LHCN-M2 (cell line): ENCODE data around the gene ASIC4. TPM values are rescaled to one million over a fixed set of nuclear protein-coding genes. Genes with fewer than 3 reads are reported as not detected.

Experiments used
- DNase-seq: peaks from one replicate; pipeline ENCODE4 v3.0.0-alpha.2; 2012; ENCODE audit warnings: low read depth
- polyA plus RNA-seq: library from polyadenylated mRNA; unstranded; fragments of >200 nt; gene quantifications from one replicate; pipeline ENCODE4 v1.2.1, GENCODE V29; 2012; ENCODE audit warnings: missing spikeins
- total RNA-seq: library from RNA; depleted of rRNA; stranded (reverse); fragments of >200 nt; gene quantifications from 2 replicates; pipeline ENCODE4 v1.2.3, GENCODE V29; 2014; rRNA removed

ASIC4 gene
- total RNA-seq: not detected in 2 replicates
- 0.04 TPM for polyA plus RNA-seq

- no peak for DNase-seq
Measured at GRCh38 chr2:219514196-219514761, at the start of gene ASIC4. Gene ASIC4 (plus strand): TSS chr2:219514482. CDS start chr2:219514725, 243 bp downstream.

DNA sequence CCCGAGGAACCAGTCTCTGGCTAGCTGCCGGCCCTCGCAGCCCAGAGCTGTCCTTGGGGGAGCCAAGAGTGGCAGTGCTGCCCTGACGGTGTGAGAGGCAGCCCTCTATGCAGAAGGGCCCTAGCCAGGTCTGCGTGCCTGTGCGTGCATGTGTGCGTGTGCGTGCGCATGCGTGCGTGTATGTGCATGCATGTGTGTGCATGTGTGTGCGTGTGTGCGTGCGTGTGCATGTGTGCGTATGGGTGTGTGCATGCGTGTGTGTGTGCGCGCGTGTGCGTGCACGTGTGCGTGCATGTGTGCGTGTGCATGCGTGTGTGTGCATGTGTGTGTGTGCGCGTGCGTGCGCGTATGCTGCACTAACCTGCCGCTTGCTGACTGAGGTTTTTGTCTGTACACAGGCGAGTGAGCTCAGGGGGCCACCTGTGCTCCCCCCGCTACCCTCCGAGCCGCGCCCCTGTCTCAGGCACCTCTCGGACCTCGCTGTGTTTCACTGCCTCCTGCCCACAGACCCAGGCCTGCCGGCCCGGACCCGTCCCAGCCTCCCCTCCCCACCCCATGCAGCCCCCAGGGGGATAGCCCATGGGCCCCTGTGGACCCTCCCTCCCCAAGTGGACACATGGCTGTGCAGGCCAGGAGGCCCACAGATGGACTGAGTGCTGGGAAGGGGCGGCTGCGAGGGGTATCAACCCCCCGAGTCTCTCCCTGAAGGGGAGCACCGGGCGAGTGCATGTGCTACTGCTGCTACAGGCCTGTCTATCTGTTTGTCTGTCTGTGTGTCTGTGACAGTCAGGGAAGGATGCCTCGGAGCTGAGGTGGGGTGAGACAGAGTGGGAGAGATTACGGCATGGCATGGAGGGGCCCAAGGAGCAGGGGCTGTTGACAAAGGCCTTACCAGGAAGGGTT, 48.4 kb upstream of the ASIC4 start:
- DNase-seq: no peak

GRCh38 chr2:219466816-219467735, 47.2 kb upstream of the ASIC4 start:
- no peak for DNase-seq

- no peak for DNase-seq
Measured at GRCh38 chr2:219467736-219468075, 46.6 kb upstream of the ASIC4 start.

GRCh38 chr2:219468410-219469185, 45.7 kb upstream of the ASIC4 start:
- DNase-seq: no peak

GRCh38 chr2:219469186-219469724, 45.0 kb upstream of the ASIC4 start:
- DNase-seq: peak; percentile 63

DNA sequence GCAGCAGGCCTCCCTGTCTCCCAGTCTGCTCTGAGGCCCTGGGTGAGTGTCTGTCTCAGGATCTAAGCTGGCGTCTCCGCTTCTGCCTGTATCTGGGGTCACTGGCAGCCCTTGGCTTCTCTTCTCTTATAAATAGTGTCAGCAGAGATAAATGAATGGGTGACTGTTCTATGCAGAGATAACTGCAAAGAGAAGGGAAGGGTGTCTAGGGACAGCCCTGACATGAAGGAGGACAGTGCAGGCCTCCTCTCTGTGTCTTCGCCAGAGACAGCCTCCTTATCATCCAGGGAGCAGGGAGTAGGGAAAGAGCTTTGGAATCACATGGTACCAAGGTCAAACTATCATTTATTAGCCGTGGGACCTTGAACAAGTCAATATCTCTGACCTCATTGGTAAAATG, 43.9 kb upstream of the ASIC4 start:
- no peak for DNase-seq

GRCh38 chr2:219471476-219472371, 42.6 kb upstream of the ASIC4 start:
- no peak for DNase-seq

DNA sequence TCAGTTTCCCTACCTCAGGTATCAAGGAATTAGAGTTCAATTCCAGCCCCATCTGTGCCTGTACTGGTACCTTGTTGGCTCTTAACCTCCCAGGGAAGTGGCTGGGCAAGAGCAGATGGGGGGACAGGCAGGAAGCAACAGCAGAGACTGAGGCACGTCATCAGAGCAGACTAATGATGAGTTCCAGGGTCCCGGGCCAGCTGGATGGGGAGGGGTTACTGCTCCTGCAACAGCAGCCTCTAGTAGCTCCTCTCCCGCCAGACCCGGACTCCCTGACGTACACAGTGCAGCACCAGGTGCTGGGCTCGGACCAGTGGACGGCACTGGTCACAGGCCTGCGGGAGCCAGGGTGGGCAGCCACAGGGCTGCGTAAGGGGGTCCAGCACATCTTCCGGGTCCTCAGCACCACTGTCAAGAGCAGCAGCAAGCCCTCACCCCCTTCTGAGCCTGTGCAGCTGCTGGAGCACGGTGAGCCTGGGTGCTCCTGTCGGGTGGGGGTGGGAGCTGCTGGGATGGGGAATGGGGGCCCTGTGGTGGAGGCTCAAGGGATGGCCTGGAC, 41.6 kb upstream of the ASIC4 start:
- no peak for DNase-seq

- no peak for DNase-seq
Measured at GRCh38 chr2:219473511-219473910, 40.8 kb upstream of the ASIC4 start.

- DNase-seq: no peak
Measured at GRCh38 chr2:219474285-219475060, 39.8 kb upstream of the ASIC4 start.

DNA sequence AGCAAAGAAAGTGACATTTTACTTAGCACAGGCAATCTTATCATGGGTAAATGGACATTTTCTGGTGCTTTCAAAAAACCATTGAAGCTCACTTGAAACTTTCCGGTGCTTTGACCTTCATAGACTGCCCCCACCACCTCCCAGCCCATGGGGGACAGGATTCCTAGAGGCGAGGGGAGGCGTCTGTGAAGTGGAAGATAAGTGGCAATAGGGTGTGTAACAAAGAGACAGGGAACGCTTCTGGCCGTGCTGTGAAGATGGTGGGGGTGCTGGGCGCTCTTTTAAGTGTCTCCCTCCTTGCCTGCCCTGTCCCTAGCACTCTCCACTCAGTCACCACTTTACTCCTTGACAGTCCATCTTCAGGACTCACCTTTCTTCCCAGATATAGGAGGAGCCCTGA, 39.0 kb upstream of the ASIC4 start:
- no peak for DNase-seq

GRCh38 chr2:219475697-219476651, 38.3 kb upstream of the ASIC4 start:
- peak; percentile 34 for DNase-seq

GRCh38 chr2:219476652-219477151, 37.6 kb upstream of the ASIC4 start:
- no peak for DNase-seq

DNA sequence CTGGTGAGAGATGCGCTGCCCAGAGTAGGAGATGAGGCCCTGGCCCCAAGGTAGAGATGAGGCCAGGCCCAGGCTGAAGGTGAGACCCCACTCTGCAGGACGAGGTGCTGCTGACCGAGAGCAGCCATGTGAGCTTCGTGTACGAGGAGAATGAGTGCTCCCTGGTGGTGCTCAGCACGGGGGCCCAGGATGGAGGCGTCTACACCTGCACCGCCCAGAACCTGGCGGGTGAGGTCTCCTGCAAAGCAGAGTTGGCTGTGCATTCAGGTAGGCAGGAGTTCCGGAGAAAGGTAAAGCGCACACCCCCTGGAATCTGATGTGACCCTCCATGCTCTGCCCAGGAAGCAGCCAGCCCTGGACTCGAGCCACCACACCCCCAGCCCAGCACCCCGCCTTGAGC, 37.1 kb upstream of the ASIC4 start:
- DNase-seq: no peak

DNA sequence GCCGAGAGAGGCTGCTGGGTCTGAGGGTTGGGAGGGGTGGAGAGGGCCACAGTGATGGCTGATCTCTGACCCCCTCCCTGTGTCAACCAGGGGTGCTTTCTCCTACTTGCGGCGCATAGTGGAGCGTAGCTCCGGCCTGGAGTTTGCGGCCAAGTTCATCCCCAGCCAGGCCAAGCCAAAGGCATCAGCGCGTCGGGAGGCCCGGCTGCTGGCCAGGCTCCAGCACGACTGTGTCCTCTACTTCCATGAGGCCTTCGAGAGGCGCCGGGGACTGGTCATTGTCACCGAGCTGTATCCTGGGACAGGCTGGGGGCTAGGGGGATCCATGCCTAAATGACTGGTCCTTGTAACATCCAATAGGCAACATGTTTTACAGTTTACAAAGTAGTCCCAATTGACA, 36.5 kb upstream of the ASIC4 start:
- no peak for DNase-seq

DNA sequence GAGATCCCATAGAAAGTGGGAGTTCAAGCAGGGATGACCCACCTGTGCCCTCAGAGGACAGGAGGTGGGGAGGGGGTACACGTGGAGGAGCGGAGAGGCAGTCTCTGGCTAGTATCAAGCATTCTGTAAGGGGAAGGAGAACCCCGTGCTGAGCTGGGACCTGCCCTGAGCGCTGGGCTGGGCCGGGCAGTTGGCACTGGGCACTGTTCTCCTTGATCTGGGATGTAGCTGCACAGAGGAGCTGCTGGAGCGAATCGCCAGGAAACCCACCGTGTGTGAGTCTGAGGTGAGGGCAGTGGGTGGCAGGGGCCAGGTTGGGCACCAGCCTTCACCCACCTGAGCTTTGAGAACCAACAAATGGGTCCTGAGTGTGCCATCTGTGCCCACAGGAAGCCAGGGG, 35.4 kb upstream of the ASIC4 start:
- DNase-seq: no peak
